Measurements from ENCODE around the gene TMEM185A. TPM values are rescaled to one million over a fixed set of nuclear protein-coding genes. Genes with fewer than 3 reads are reported as not detected.

Gene TMEM185A
- total and polyA plus RNA-seq, 10 of the 15 experiments (the other 5 are each of a cell fraction or from before 2014, with no cell fraction given), result 2.4 to 25.1 (median 12.0) TPM

DNA sequence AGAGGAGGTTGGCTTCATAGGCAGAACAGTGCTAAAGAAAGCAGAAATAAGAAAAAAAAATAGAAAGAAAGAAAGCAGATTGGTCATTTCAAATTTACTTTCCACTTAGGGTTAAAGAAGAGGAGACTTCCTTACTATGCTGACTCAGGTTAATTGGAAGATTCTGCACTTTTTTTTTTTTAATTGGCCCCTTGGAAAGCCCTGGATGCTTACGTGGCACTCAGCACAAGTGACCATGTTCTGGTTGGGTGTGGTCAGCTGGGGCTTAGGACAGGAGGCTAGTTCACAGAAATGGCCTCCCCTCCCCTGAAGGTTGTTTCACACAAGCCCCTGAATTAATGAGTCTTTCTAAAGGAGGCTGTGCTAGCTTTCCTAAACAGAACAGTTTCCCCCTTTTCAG, 58.8 kb downstream of the TMEM185A start:
- RAD21 ChIA-PET (ENCODE audit: unreplicated experiment), result interaction anchor here (1.0 kb wide), 1 partner anchor 34 kb away, joined by 3 read pairs; no protein-coding TSS in a partner anchor
- 0% methylated on average over 1 of the region's 1 CpG for WGBS (ENCODE audit: insufficient coverage, insufficient replicate concordance, low lambda C conversion rate, missing lambda C conversion rate)
- no peaks in the 10 kb centered on the region for H3K36me3 ChIP-seq (ENCODE audit: control insufficient read depth in 2 of 2, insufficient read depth in 2 of 2, low read length in 1 of 2)
- no peaks in the 10 kb centered on the region for H3K27me3 ChIP-seq (replicated peaks in 1 of 2; ENCODE audit: control insufficient read depth in 2 of 2, insufficient read depth in 2 of 2, low read length in 1 of 2)
- BruUV-seq (replicated peaks), result no TSS peak
- no peak overlapping the region for H3K4me2 ChIP-seq (ENCODE audit: control insufficient read depth, insufficient read depth)
- H4K20me1 ChIP-seq (ENCODE audit: control insufficient read depth, insufficient read depth), result no peaks in the 10 kb centered on the region
- POLR2A ChIA-PET, result no interaction called here
- DNase-seq (ENCODE audit: low read depth, low spot score) (no peak), FAIRE-seq (no peak), ATAC-seq (peak; percentile 23)
- H3K4me1 ChIP-seq (ENCODE audit: control insufficient read depth, insufficient read depth, low read length), result no peaks in the 10 kb centered on the region
- SMC1A ChIA-PET (ENCODE audit: uncharacterized antibody, unreplicated experiment), result interaction anchor here (1.4 kb wide), 1 partner anchor 50 kb away, joined by 3 read pairs; no protein-coding TSS in a partner anchor
- intact Hi-C loops (cut with micrococcal nuclease; ENCODE audit: unreplicated experiment), result no loop called here
- CTCF ChIA-PET, result interaction anchor here (0.9 to 1.0 kb wide), 2 partner anchors 61 to 265 kb away, joined by 3 read pairs; no protein-coding TSS in a partner anchor
- no peak overlapping the region for H3K9ac ChIP-seq (ENCODE audit: control insufficient read depth, insufficient read depth, low read length)
- no peaks in the 10 kb centered on the region for H3K79me2 ChIP-seq (ENCODE audit: control insufficient read depth, insufficient read depth, low read length)
- H3K4me3 ChIP-seq, result no peak overlapping the region
- H3K27ac ChIP-seq (ENCODE audit: control insufficient read depth, insufficient read depth), result no peak overlapping the region
- no peaks in the 10 kb centered on the region for H3K9me3 ChIP-seq (replicated peaks; ENCODE audit: control insufficient read depth, insufficient read depth, low read length)
- no peak overlapping the region for H2AFZ ChIP-seq (ENCODE audit: control insufficient read depth, low read depth, low read length)
- in situ Hi-C loops (cut with MboI), result no loop called here
- TF ChIP-seq BCL11A (IDR thresholded peaks at IDR 0.05; ENCODE audit: low read depth, low read length) (no peak), ATF7 (IDR thresholded peaks at IDR 0.05; ENCODE audit: low read depth) (no peak), BRCA1 (IDR thresholded peaks at IDR 0.05; ENCODE audit: low read depth, low read length) (no peak), FOXK2 (IDR thresholded peaks at IDR 0.05) (no peak), SREBF2 (IDR thresholded peaks at IDR 0.05; ENCODE audit: low read length) (no peak), RUNX3 (IDR thresholded peaks at IDR 0.05; ENCODE audit: low read length) (no peak), NFIC (IDR thresholded peaks at IDR 0.05; ENCODE audit: low read depth, low read length) (no peak), TCF12 (IDR thresholded peaks at IDR 0.05; ENCODE audit: low read depth, low read length) (no peak), CHD4 (IDR thresholded peaks at IDR 0.05) (no peak)
- TF ChIP-seq, protein P1, sequence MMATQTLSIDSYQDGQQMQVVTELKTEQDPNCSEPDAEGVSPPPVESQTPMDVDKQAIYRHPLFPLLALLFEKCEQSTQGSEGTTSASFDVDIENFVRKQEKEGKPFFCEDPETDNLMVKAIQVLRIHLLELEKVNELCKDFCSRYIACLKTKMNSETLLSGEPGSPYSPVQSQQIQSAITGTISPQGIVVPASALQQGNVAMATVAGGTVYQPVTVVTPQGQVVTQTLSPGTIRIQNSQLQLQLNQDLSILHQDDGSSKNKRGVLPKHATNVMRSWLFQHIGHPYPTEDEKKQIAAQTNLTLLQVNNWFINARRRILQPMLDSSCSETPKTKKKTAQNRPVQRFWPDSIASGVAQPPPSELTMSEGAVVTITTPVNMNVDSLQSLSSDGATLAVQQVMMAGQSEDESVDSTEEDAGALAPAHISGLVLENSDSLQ (IDR thresholded peaks at IDR 0.05), result no peak
- TF ChIP-seq, protein P2, sequence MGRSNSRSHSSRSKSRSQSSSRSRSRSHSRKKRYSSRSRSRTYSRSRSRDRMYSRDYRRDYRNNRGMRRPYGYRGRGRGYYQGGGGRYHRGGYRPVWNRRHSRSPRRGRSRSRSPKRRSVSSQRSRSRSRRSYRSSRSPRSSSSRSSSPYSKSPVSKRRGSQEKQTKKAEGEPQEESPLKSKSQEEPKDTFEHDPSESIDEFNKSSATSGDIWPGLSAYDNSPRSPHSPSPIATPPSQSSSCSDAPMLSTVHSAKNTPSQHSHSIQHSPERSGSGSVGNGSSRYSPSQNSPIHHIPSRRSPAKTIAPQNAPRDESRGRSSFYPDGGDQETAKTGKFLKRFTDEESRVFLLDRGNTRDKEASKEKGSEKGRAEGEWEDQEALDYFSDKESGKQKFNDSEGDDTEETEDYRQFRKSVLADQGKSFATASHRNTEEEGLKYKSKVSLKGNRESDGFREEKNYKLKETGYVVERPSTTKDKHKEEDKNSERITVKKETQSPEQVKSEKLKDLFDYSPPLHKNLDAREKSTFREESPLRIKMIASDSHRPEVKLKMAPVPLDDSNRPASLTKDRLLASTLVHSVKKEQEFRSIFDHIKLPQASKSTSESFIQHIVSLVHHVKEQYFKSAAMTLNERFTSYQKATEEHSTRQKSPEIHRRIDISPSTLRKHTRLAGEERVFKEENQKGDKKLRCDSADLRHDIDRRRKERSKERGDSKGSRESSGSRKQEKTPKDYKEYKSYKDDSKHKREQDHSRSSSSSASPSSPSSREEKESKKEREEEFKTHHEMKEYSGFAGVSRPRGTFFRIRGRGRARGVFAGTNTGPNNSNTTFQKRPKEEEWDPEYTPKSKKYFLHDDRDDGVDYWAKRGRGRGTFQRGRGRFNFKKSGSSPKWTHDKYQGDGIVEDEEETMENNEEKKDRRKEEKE (IDR thresholded peaks at IDR 0.05), result no peak
- TF ChIP-seq, protein P3, sequence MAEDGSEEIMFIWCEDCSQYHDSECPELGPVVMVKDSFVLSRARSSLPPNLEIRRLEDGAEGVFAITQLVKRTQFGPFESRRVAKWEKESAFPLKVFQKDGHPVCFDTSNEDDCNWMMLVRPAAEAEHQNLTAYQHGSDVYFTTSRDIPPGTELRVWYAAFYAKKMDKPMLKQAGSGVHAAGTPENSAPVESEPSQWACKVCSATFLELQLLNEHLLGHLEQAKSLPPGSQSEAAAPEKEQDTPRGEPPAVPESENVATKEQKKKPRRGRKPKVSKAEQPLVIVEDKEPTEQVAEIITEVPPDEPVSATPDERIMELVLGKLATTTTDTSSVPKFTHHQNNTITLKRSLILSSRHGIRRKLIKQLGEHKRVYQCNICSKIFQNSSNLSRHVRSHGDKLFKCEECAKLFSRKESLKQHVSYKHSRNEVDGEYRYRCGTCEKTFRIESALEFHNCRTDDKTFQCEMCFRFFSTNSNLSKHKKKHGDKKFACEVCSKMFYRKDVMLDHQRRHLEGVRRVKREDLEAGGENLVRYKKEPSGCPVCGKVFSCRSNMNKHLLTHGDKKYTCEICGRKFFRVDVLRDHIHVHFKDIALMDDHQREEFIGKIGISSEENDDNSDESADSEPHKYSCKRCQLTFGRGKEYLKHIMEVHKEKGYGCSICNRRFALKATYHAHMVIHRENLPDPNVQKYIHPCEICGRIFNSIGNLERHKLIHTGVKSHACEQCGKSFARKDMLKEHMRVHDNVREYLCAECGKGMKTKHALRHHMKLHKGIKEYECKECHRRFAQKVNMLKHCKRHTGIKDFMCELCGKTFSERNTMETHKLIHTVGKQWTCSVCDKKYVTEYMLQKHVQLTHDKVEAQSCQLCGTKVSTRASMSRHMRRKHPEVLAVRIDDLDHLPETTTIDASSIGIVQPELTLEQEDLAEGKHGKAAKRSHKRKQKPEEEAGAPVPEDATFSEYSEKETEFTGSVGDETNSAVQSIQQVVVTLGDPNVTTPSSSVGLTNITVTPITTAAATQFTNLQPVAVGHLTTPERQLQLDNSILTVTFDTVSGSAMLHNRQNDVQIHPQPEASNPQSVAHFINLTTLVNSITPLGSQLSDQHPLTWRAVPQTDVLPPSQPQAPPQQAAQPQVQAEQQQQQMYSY (CRISPR knock-in tag; IDR thresholded peaks at IDR 0.05), result no peak
- TF ChIP-seq, protein P4, sequence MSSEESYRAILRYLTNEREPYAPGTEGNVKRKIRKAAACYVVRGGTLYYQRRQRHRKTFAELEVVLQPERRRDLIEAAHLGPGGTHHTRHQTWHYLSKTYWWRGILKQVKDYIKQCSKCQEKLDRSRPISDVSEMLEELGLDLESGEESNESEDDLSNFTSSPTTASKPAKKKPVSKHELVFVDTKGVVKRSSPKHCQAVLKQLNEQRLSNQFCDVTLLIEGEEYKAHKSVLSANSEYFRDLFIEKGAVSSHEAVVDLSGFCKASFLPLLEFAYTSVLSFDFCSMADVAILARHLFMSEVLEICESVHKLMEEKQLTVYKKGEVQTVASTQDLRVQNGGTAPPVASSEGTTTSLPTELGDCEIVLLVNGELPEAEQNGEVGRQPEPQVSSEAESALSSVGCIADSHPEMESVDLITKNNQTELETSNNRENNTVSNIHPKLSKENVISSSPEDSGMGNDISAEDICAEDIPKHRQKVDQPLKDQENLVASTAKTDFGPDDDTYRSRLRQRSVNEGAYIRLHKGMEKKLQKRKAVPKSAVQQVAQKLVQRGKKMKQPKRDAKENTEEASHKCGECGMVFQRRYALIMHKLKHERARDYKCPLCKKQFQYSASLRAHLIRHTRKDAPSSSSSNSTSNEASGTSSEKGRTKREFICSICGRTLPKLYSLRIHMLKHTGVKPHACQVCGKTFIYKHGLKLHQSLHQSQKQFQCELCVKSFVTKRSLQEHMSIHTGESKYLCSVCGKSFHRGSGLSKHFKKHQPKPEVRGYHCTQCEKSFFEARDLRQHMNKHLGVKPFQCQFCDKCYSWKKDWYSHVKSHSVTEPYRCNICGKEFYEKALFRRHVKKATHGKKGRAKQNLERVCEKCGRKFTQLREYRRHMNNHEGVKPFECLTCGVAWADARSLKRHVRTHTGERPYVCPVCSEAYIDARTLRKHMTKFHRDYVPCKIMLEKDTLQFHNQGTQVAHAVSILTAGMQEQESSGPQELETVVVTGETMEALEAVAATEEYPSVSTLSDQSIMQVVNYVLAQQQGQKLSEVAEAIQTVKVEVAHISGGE (CRISPR knock-in tag; IDR thresholded peaks at IDR 0.05), result no peak

All from GM12878 (cell line).